ENCODE data around the gene RHOBTB3.

The RHOBTB3 gene

DNA sequence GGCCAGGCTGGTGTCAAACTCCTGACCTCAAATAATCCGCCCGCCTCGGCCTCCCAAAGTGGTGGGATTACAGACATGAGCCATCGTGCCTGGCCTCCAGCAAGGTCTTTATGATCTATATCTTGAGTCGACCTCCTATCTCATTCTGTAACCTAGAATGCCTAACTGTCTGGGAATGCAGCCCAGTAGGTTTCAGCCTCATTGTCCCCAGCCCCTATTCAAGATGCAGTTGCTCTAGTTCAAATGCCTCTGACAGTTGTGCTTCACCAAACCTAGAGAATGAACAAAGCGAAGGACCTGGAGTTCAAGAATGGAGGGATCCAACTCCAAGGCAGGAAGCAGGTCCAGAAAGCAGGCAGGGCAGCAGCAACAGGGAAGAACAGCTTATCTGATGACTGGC, 60.6 kb downstream of the RHOBTB3 start:
- H3K4me3 ChIP-seq (ENCODE audit: low read depth, low read length), result no peak overlapping the region
- TF ChIP-seq CTCF (conservative IDR thresholded peaks at IDR 0.05; ENCODE audit: low read depth, low read length), result no peak
- no peak for DNase-seq (ENCODE audit: low read depth)

DNA sequence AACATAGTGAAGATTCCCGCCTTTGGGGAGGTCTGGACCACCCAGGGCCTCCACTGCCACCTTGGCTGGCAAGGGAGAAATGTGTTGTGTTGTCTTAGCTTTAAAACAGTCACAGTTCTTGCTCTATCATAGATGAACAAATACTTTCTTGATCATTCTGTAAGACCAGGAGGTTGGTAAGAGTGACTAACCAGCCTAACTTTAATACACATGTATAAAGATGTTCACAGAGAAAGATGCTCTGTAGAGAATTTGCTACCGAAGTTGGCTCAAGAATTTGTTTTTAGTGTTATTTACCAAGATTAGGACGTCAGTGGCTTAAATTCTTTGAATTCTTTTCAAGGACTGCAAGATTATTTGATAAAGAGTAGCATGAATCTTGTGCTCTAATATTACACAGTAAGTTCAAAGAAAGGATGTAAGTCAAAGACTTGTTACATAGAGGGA, 63.0 kb downstream of the RHOBTB3 start:
- DNase-seq (ENCODE audit: low read depth), result peak; percentile 79
- no peak for TF ChIP-seq CTCF (conservative IDR thresholded peaks at IDR 0.05; ENCODE audit: low read depth, low read length)
- no peak overlapping the region for H3K4me3 ChIP-seq (ENCODE audit: low read depth, low read length)

- no peak for TF ChIP-seq CTCF (conservative IDR thresholded peaks at IDR 0.05; ENCODE audit: low read depth, low read length)
- DNase-seq (ENCODE audit: low read depth), result no peak
- no peak overlapping the region for H3K4me3 ChIP-seq (ENCODE audit: low read depth, low read length)
Observed at GRCh38 chr5:95797301-95797700, 66.2 kb downstream of the RHOBTB3 start.

- H3K4me3 ChIP-seq (ENCODE audit: low read depth, low read length), result no peak overlapping the region
- no peak for TF ChIP-seq CTCF (conservative IDR thresholded peaks at IDR 0.05; ENCODE audit: low read depth, low read length)
- DNase-seq (ENCODE audit: low read depth), result peak; percentile 13
Observed at GRCh38 chr5:95798048-95798447, 66.9 kb downstream of the RHOBTB3 start.

- H3K4me3 ChIP-seq (ENCODE audit: low read depth, low read length), result no peak overlapping the region
- no peak for TF ChIP-seq CTCF (conservative IDR thresholded peaks at IDR 0.05; ENCODE audit: low read depth, low read length)
- no peak for DNase-seq (ENCODE audit: low read depth)
Observed at GRCh38 chr5:95798545-95798944, 67.4 kb downstream of the RHOBTB3 start.

DNA sequence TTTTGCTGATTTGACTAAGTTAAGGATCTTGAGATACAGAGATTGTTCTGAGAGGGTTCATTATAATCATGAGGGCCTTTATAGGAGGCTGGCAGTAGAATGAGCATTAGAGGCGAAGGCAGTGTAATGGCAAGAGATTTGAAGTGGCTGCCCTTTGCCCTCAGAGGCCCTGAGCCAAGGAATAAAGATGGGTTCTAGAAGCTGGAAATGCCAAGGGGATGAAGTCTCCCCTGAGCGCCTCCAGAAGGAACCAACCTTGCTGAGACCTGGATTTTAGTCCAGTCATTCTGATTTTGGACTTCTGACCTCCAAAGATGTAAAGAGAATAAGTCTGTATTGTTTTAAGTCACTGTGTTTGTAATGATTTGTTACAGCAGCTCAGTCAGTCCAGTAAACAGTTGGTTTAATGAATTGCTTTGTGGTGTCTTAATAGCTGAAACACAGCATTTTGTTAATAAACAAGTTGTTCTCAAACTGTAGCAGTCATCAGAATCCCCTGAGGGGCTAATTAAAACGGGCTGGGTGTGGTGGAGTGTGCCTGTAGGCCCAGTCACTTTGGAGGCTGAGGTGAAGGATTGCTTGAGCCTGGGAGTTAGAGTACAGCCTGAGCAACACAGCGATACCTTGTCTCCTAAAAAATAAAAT, 68.2 kb downstream of the RHOBTB3 start:
- DNase-seq (ENCODE audit: low read depth), result no peak
- no peak for TF ChIP-seq CTCF (conservative IDR thresholded peaks at IDR 0.05; ENCODE audit: low read depth, low read length)
- H3K4me3 ChIP-seq (ENCODE audit: low read depth, low read length), result no peak overlapping the region

- DNase-seq (ENCODE audit: low read depth), result no peak
- H3K4me3 ChIP-seq (ENCODE audit: low read depth, low read length), result no peak overlapping the region
- TF ChIP-seq CTCF (conservative IDR thresholded peaks at IDR 0.05; ENCODE audit: low read depth, low read length), result no peak
Observed at GRCh38 chr5:95800553-95800952, 69.4 kb downstream of the RHOBTB3 start.
